H1 (cell line): ENCODE results near the gene SPTBN4. TPM values are rescaled to one million over a fixed set of nuclear protein-coding genes. Genes with fewer than 3 reads are reported as not detected.

Experiments
- CTCF ChIA-PET: fragments of 300-600 bp; sonication (Branson Sonifier 250); formaldehyde crosslinking; loops from one replicate; lab custom pipeline; 2021; ENCODE audit not compliant: partially characterized antibody; lab: Charles Lee
- POLR2A ChIA-PET: fragments of 300-600 bp; sonication (Branson Sonifier 250); formaldehyde crosslinking; loops from one replicate; lab custom pipeline; 2021; ENCODE audit warnings: inconsistent platforms; ENCODE audit not compliant: partially characterized antibody; lab: Charles Lee
- DNase-seq, 2 experiments: peaks; one replicate each; pipeline versions ENCODE4 v3.0.0 to v3.0.0-alpha.2; 2010 to 2022; ENCODE audit warnings: low spot score in 2 of 2, low read depth in 1 of 2, mixed read lengths in 1 of 2
- FAIRE-seq: peaks from 2 replicates; lab custom pipeline; 2011; peaks lifted over from hg19 to GRCh38; lab: Jason Lieb, UNC
- H2AFZ ChIP-seq: 2 replicates; pipeline ENCODE4 v1.8.1; 2012; ENCODE audit warnings: low read length, inconsistent platforms
- H2AK5ac ChIP-seq: 2 replicates; pipeline ENCODE4 v1.6.1; 2013; ENCODE audit warnings: low read depth, low read length
- H2BK120ac ChIP-seq: replicated peaks from 2 replicates; pipeline ENCODE3; 2013; ENCODE audit warnings: low read depth, low read length, inconsistent platforms
- H2BK12ac ChIP-seq: 2 replicates; pipeline ENCODE4 v1.6.1; 2013; ENCODE audit warnings: low read depth, low read length
- H2BK15ac ChIP-seq: 2 replicates; pipeline ENCODE4 v1.6.1; 2013; ENCODE audit warnings: low read length
- H2BK20ac ChIP-seq: 2 replicates; pipeline ENCODE4 v1.6.1; 2013; ENCODE audit warnings: low read length
- H2BK5ac ChIP-seq: 2 replicates; pipeline ENCODE4 v1.6.1; 2013; ENCODE audit warnings: low read depth, low read length
- H3K14ac ChIP-seq: 2 replicates; pipeline ENCODE4 v1.6.1; 2013; ENCODE audit warnings: inconsistent platforms; ENCODE audit not compliant: insufficient read length
- H3K18ac ChIP-seq: 2 replicates; pipeline ENCODE4 v1.6.1; 2013; ENCODE audit warnings: low read length; ENCODE audit errors: extremely low read depth
- H3K23ac ChIP-seq: 2 replicates; pipeline ENCODE4 v1.6.1; 2013; ENCODE audit warnings: inconsistent platforms; ENCODE audit not compliant: insufficient read length
- H3K23me2 ChIP-seq: 2 replicates; pipeline ENCODE4 v1.6.1; 2013; ENCODE audit warnings: low read depth, low read length
- H3K27ac ChIP-seq: 2 replicates; pipeline ENCODE4 v1.6.1; 2011; ENCODE audit warnings: low read depth, low read length, inconsistent platforms
- H3K27me3 ChIP-seq, 4 experiments: replicated peaks in 1 of 4; 1 replicate in 1 of 4; 2 replicates in 3 of 4; pipeline versions ENCODE4 v1.6.1 to v1.8.1; 2011 to 2013; ENCODE audit warnings: low read length in 3 of 4, mild to moderate bottlenecking in 3 of 4, inconsistent platforms in 2 of 4, mixed read lengths in 2 of 4, moderate library complexity in 1 of 4; ENCODE audit not compliant: control insufficient read depth in 3 of 4, insufficient read depth in 3 of 4; ENCODE audit errors: extremely low read depth in 1 of 4
- H3K36me3 ChIP-seq, 4 experiments: 2 replicates each; pipeline versions ENCODE4 v1.6.1 to v1.8.1; 2011 to 2013; ENCODE audit warnings: mild to moderate bottlenecking in 4 of 4, low read length in 3 of 4, moderate library complexity in 2 of 4, control low read depth in 1 of 4, inconsistent platforms in 1 of 4; ENCODE audit not compliant: insufficient read depth in 4 of 4, control insufficient read depth in 2 of 4
- H3K4ac ChIP-seq: replicated peaks from 2 replicates; pipeline ENCODE3; 2013; ENCODE audit warnings: low read length, low read depth, mixed read lengths, inconsistent platforms; ENCODE audit not compliant: insufficient read length
- H3K4me1 ChIP-seq, 4 experiments: replicated peaks in 1 of 4; 1 replicate in 1 of 4; 2 replicates in 3 of 4; pipeline versions ENCODE4 v1.6.1 to v1.8.1; 2011 to 2013; ENCODE audit warnings: low read length in 3 of 4, inconsistent platforms in 2 of 4, mixed read lengths in 1 of 4; ENCODE audit not compliant: insufficient read depth in 4 of 4, control insufficient read depth in 3 of 4
- H3K4me2 ChIP-seq, 2 experiments: 2 replicates each; pipeline versions ENCODE4 v1.6.1 to v1.8.1; 2011 to 2013; ENCODE audit warnings: low read depth in 2 of 2, low read length in 2 of 2, control low read depth in 1 of 2, inconsistent platforms in 1 of 2, mild to moderate bottlenecking in 1 of 2; ENCODE audit not compliant: insufficient read depth in 1 of 2
- H3K4me3 ChIP-seq, 4 experiments: fragments of 200-600, 300-600 bp in 1 of 4; sonication (generic), shearing (Covaris generic), sonication (Bioruptor Twin) in 1 of 4; 2 replicates each; pipeline versions ENCODE4 v1.5.1 to v1.8.1; 2011 to 2016; ENCODE audit warnings: low read length in 4 of 4, low read depth in 3 of 4, control low read depth in 2 of 4, inconsistent platforms in 2 of 4, mild to moderate bottlenecking in 2 of 4, mixed read lengths in 1 of 4, moderate library complexity in 1 of 4; ENCODE audit not compliant: insufficient read depth in 2 of 4; ENCODE audit errors: extremely low read depth in 1 of 4
- H3K56ac ChIP-seq: replicated peaks from 2 replicates; pipeline ENCODE3; 2013; ENCODE audit warnings: low read depth, mild to moderate bottlenecking, mixed read lengths, low read length, inconsistent platforms; ENCODE audit not compliant: insufficient read length
- H3K79me1 ChIP-seq: 2 replicates; pipeline ENCODE4 v1.6.1; 2013; ENCODE audit warnings: low read depth, low read length, control low read depth
- H3K79me2 ChIP-seq, 2 experiments: 2 replicates each; pipeline versions ENCODE4 v1.6.1 to v1.8.1; 2012 to 2013; ENCODE audit warnings: low read length in 2 of 2, mild to moderate bottlenecking in 2 of 2, inconsistent platforms in 1 of 2; ENCODE audit not compliant: insufficient read depth in 2 of 2, control insufficient read depth in 1 of 2
- H3K9ac ChIP-seq, 4 experiments: replicated peaks in 1 of 4; 1 replicate in 1 of 4; 2 replicates in 3 of 4; pipeline versions ENCODE4 v1.6.1 to v1.8.1; 2011 to 2013; ENCODE audit warnings: low read depth in 3 of 4, low read length in 3 of 4, control low read depth in 2 of 4, mild to moderate bottlenecking in 2 of 4, moderate library complexity in 2 of 4, inconsistent platforms in 1 of 4; ENCODE audit errors: extremely low read depth in 1 of 4
- H3K9me3 ChIP-seq, 2 experiments: 2 replicates each; pipeline versions ENCODE4 v1.6.1 to v1.8.1; 2012 to 2013; ENCODE audit warnings: mild to moderate bottlenecking in 2 of 2, moderate library complexity in 2 of 2, control low read depth in 1 of 2, inconsistent platforms in 1 of 2, low read depth in 1 of 2, low read length in 1 of 2, mixed read lengths in 1 of 2; ENCODE audit not compliant: insufficient read depth in 2 of 2
- H4K20me1 ChIP-seq, 2 experiments: replicated peaks in 1 of 2; 2 replicates each; pipeline versions ENCODE3 to v1.8.1; 2011 to 2013; ENCODE audit warnings: inconsistent platforms in 2 of 2, low read length in 2 of 2, mild to moderate bottlenecking in 1 of 2; ENCODE audit not compliant: insufficient read depth in 2 of 2, control insufficient read depth in 1 of 2
- H4K5ac ChIP-seq: 2 replicates; pipeline ENCODE4 v1.6.1; 2013; ENCODE audit warnings: low read length, low read depth, mixed read lengths, inconsistent platforms; ENCODE audit not compliant: insufficient read length
- H4K8ac ChIP-seq: 2 replicates; pipeline ENCODE4 v1.8.0; 2013; ENCODE audit warnings: mild to moderate bottlenecking, moderate library complexity, low read length, inconsistent platforms; ENCODE audit not compliant: insufficient read depth; ENCODE audit errors: extremely low read depth
- H4K91ac ChIP-seq: replicated peaks from 2 replicates; pipeline ENCODE3; 2013; ENCODE audit warnings: low read length, mixed read lengths, inconsistent platforms; ENCODE audit not compliant: insufficient read length
- SP1 ChIP-seq: IDR thresholded peaks from 2 replicates; pipeline ENCODE4 v1.6.1; 2011; ENCODE audit warnings: low read depth, low read length
- TEAD4 ChIP-seq: IDR thresholded peaks from 2 replicates; pipeline ENCODE4 v1.6.1; 2012; ENCODE audit warnings: low read depth, low read length, inconsistent platforms, mixed read lengths
- WGBS, 2 experiments: shearing (Covaris generic) in 1 of 2; methylation state at CpG; one replicate each; pipeline versions ENCODE4 v1.1.6 to v1.1.7; 2013 to 2015; ENCODE audit warnings: low lambda C conversion rate in 2 of 2, mixed read lengths in 2 of 2, inconsistent platforms in 1 of 2, low coverage in 1 of 2, missing lambda C conversion rate in 1 of 2; ENCODE audit not compliant: insufficient replicate concordance in 2 of 2, insufficient coverage in 1 of 2, insufficient read length in 1 of 2; ENCODE audit errors: extremely low coverage in 1 of 2, missing lambda C conversion rate in 1 of 2; 5-methylcytosine and 5-hydroxymethylcytosine counted together
- polyA plus RNA-seq, 7 experiments: library from polyadenylated mRNA; depleted of rRNA in 3 of 7; stranded (reverse) in 5 of 7; unstranded in 2 of 7; fragments of >200 nt in 5 of 7; fragments of 200-250 nt in 2 of 7; gene quantifications; 1 replicate in 5 of 7; 2 replicates in 1 of 7; 4 replicates in 1 of 7; pipeline versions ENCODE4 v1.2.1 to v1.2.3, GENCODE V29; 2011 to 2013; ENCODE audit warnings: missing spikeins in 2 of 7, mixed read lengths in 2 of 7
- total RNA-seq: library from RNA; stranded (reverse); fragmentation: NEBNext Ultra II Directional; extraction: Animal tissue kit (Norgen Biotek cat#: 25700); gene quantifications from 2 replicates; pipeline ENCODE4 v1.2.1, GENCODE V29; 2021

Gene SPTBN4
- total and polyA plus RNA-seq, 2 of the 8 experiments (the other 6 are each of a cell fraction or from before 2014, with no cell fraction given): 1.9 to 3.0 TPM

DNA sequence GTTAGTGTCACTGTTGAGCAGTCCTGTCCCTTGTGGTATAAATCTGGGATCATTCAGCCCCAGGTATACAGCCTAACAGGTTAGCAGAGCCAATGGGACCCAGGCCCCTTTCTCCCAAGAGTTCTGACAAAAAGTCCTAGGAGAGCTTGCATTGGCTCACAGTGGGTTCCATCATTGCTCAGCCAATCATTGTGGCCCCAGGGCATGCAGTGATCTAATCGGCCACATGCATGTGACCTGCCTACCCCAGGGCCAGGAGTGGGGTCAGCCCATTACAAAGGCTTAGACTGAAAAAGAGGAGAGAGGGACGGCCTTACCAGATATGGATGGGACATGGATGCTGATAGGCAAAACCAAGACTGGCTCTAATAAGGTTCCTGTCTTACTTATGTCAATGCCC, 41.1 kb downstream of the SPTBN4 start:
- Histone ChIP-seq H3K4me2 (no peak overlapping the region), H2AFZ (no peak overlapping the region), H3K23me2 (peaks cover 8% of the 10 kb centered on the region), H3K79me2 (no peaks in the 10 kb centered on the region), H3K9ac (no peak overlapping the region), H2BK15ac (no peak overlapping the region), H3K18ac (no peak overlapping the region), H3K4ac (no peak overlapping the region), H4K8ac (no peak overlapping the region), H3K4me1 (peaks cover 0 to 4% (median 2%) of the 10 kb centered on the region in 4 experiments; a peak in 2 of 7 replicates), H2BK12ac (no peak overlapping the region), H3K9me3 (no peaks in the 10 kb centered on the region), H3K14ac (no peak overlapping the region), H3K4me3 (no peak overlapping the region), H2AK5ac (no peak overlapping the region), H4K91ac (no peak overlapping the region), H2BK120ac (no peak overlapping the region), H3K27me3 (peaks cover 15 to 29% (median 22%) of the 10 kb centered on the region in 4 experiments), H3K36me3 (no peaks in the 10 kb centered on the region), H2BK20ac (no peak overlapping the region), H3K23ac (no peak overlapping the region), H4K5ac (no peak overlapping the region), H4K20me1 (no peaks in the 10 kb centered on the region), H3K27ac (no peak overlapping the region), H3K56ac (no peak overlapping the region), H3K79me1 (no peaks in the 10 kb centered on the region), H2BK5ac (no peak overlapping the region)
- ChIA-PET CTCF (interaction anchor here (1.0 kb wide), 1 partner anchor 10 kb away, joined by 3 read pairs; no protein-coding TSS in a partner anchor), POLR2A (no interaction called here)
- DNase-seq (no peak), FAIRE-seq (no peak)
- TF ChIP-seq SP1: 0 out of 2 replicates have a peak, but pooled peaks have one; percentile 31
- TF ChIP-seq TEAD4: no peak
- WGBS, 2 experiments: 49% methylated on average over 2 of the region's 2 CpGs; no CpG with 5 or more reads in 1 of the 2 experiments
